SU-DHL-6 (cell line): Measurements from ENCODE around the gene RAB9A.

ENCODE experiments used
- H2AFZ ChIP-seq: fragments of 200-600 bp; sonication (generic); 2 replicates; pipeline ENCODE4 v1.6.1; 2014; ENCODE audit warnings: low read depth, mild to moderate bottlenecking, moderate library complexity, mixed read lengths, antibody characterized with exemption, low read length; ENCODE audit not compliant: severe bottlenecking
- H3F3A ChIP-seq: fragments of 200-600 bp; shearing (Covaris generic); 2 replicates; pipeline ENCODE4 v1.6.0; 2016; ENCODE audit warnings: antibody characterized with exemption, mild to moderate bottlenecking; ENCODE audit not compliant: insufficient read depth
- H3K27ac ChIP-seq: fragments of 200-600 bp; sonication (generic); 2 replicates; pipeline ENCODE4 v1.5.1; 2016; ENCODE audit warnings: low read depth, mild to moderate bottlenecking, low read length, moderate library complexity, mixed read lengths
- H3K27me3 ChIP-seq: fragments of 200-600 bp; sonication (generic), shearing (Covaris generic); 2 replicates; pipeline ENCODE4 v1.6.0; 2014; ENCODE audit warnings: mild to moderate bottlenecking, low read length
- H3K36me3 ChIP-seq: fragments of 200-600 bp; sonication (generic); 2 replicates; pipeline ENCODE4 v1.6.1; 2014; ENCODE audit warnings: mild to moderate bottlenecking, low read length, mixed read lengths
- H3K4me2 ChIP-seq: fragments of 300-600, 200-600 bp; shearing (Covaris generic), sonication (generic); 2 replicates; pipeline ENCODE4 v1.6.0; 2014; ENCODE audit warnings: low read length, low read depth, mild to moderate bottlenecking; ENCODE audit not compliant: poor library complexity, severe bottlenecking
- H3K4me3 ChIP-seq: fragments of 200-600 bp; sonication (generic); 2 replicates; pipeline ENCODE4 v1.5.1; 2014; ENCODE audit warnings: antibody characterized with exemption, low read length, mild to moderate bottlenecking, mixed read lengths; ENCODE audit not compliant: insufficient read depth, poor library complexity, severe bottlenecking
- H3K79me2 ChIP-seq: fragments of 200-600 bp; sonication (generic); 2 replicates; pipeline ENCODE4 v1.6.1; 2014; ENCODE audit warnings: mild to moderate bottlenecking, low read length, moderate library complexity; ENCODE audit not compliant: insufficient read depth
- H3K9ac ChIP-seq: fragments of 200-600 bp; sonication (generic); 2 replicates; pipeline ENCODE4 v1.7.0; 2014; ENCODE audit warnings: mild to moderate bottlenecking, low read length
- H3K9me2 ChIP-seq: fragments of 200-600 bp; sonication (generic); replicated peaks from 2 replicates; pipeline ENCODE4 v1.6.1; 2014; ENCODE audit warnings: low read length; ENCODE audit not compliant: insufficient read depth
- H3K9me3 ChIP-seq: fragments of 200-600 bp; sonication (generic); 2 replicates; pipeline ENCODE4 v1.6.1; 2014; ENCODE audit warnings: low read length, mixed read lengths; ENCODE audit not compliant: insufficient read depth
- H4K20me1 ChIP-seq: fragments of 200-600 bp; sonication (generic); 2 replicates; pipeline ENCODE4 v1.6.1; 2014; ENCODE audit warnings: low read depth, mild to moderate bottlenecking, antibody characterized with exemption, low read length, moderate library complexity, mixed read lengths
- CTCF ChIP-seq: fragments of 200-600 bp; sonication (generic); IDR thresholded peaks from one replicate; pipeline ENCODE4 v1.5.1; 2017; ENCODE audit warnings: antibody characterized with exemption, mild to moderate bottlenecking, low read length, moderate library complexity; ENCODE audit not compliant: insufficient read depth, poor library complexity, severe bottlenecking
- EZH2phosphoT487 ChIP-seq: fragments of 200-600 bp; sonication (generic), shearing (Covaris generic); conservative IDR thresholded peaks from 2 replicates; pipeline ENCODE4 v1.6.1; 2018; ENCODE audit warnings: mild to moderate bottlenecking, antibody characterized with exemption, low read length, moderate library complexity, mixed read lengths

The RAB9A gene

GRCh38 chrX:13694983-13695382, 6.1 kb downstream of the RAB9A start:
- TF ChIP-seq CTCF (no peak), EZH2phosphoT487 (no peak)
- Histone ChIP-seq H3K36me3 (no peaks in the 10 kb centered on the region), H3K4me3 (no peak overlapping the region), H3K27ac (no peak overlapping the region), H2AFZ (no peak overlapping the region), H3K27me3 (no peaks in the 10 kb centered on the region), H3K9ac (no peak overlapping the region), H3F3A (no peaks in the 10 kb centered on the region), H3K9me3 (no peaks in the 10 kb centered on the region), H3K4me2 (no peak overlapping the region), H4K20me1 (no peaks in the 10 kb centered on the region), H3K9me2 (no peaks in the 10 kb centered on the region), H3K79me2 (no peaks in the 10 kb centered on the region)

- Histone ChIP-seq H3K27me3 (no peaks in the 10 kb centered on the region), H3K4me2 (no peak overlapping the region), H3K27ac (no peak overlapping the region), H2AFZ (no peak overlapping the region), H3K9ac (no peak overlapping the region), H3F3A (no peaks in the 10 kb centered on the region), H3K36me3 (no peaks in the 10 kb centered on the region), H4K20me1 (no peaks in the 10 kb centered on the region), H3K9me3 (no peaks in the 10 kb centered on the region), H3K4me3 (no peak overlapping the region), H3K9me2 (no peaks in the 10 kb centered on the region), H3K79me2 (no peaks in the 10 kb centered on the region)
- TF ChIP-seq EZH2phosphoT487 (no peak), CTCF (no peak)
Measured at GRCh38 chrX:13695601-13696115, 6.7 kb downstream of the RAB9A start.

DNA sequence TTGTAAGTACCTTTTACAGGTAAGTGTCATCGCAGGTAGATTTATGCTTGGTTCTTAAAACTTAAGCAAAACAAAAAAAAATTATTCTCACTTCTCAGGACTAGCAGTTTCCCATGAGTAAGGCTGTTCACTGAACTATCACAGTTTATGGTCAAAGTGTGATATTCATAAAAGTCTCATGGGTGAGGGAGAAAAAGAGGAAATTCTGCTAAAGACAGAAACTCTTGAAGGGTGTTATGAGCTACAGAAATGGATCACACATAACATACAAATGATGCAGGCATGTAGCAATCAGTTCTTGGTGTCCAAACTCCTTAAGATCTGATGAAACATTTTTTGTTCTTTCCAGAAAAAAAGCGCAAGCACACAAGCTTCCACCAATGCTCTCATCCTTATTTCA, 8.5 kb downstream of the RAB9A start:
- H3K27ac ChIP-seq, result no peak overlapping the region
- no peaks in the 10 kb centered on the region for H4K20me1 ChIP-seq
- no peaks in the 10 kb centered on the region for H3K79me2 ChIP-seq
- H3K9me2 ChIP-seq, result no peaks in the 10 kb centered on the region
- H3K4me3 ChIP-seq, result no peak overlapping the region
- no peaks in the 10 kb centered on the region for H3K27me3 ChIP-seq
- no peak for TF ChIP-seq CTCF
- no peak for TF ChIP-seq EZH2phosphoT487
- H3K36me3 ChIP-seq, result no peaks in the 10 kb centered on the region
- no peak overlapping the region for H3K9ac ChIP-seq
- no peak overlapping the region for H3K4me2 ChIP-seq
- no peak overlapping the region for H2AFZ ChIP-seq
- no peaks in the 10 kb centered on the region for H3K9me3 ChIP-seq
- no peaks in the 10 kb centered on the region for H3F3A ChIP-seq
